GM18520 (cell line): ENCODE data around the gene NDUFB2.
"Not testable (repeated sequence)": the region's sequence is repeated elsewhere in the genome, so short reads cannot be mapped to it uniquely, and the experiment has no call there.

Source experiments
- ATAC-seq: cut with Tn5 transposase; IDR thresholded peaks from one replicate; pipeline ENCODE4 v1.9.1; 2021; ENCODE audit not compliant: unreplicated experiment

Gene NDUFB2

GRCh38 chr7:140672382-140673062, 24.0 kb upstream of the NDUFB2 start, which contains the start of gene ADCK2:
ADCK2 (plus strand) TSS chr7:140672945; CDS start chr7:140673331, 386 bp downstream.
- peak; percentile 31 for ATAC-seq

- peak; percentile 34 for ATAC-seq
Observed at GRCh38 chr7:140673063-140673773, 23.3 kb upstream of the NDUFB2 start.

DNA sequence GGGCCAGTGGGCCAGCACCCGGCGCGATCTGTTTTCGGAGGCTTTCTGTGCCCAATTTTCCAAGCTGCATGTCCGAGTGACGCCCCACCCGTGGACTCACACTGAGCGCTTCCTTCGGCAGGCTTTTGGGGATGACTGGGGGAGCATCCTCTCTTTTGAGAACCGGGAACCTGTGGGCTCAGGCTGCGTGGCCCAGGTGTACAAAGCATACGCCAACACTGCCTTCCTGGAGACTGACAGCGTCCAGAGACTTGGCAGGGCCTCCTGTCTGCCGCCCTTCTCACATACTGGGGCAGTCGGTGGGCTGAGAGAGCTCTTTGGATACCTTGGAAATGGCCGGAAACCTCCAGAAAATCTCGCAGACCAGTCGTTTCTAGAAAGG, 22.7 kb upstream of the NDUFB2 start:
- no peak for ATAC-seq

DNA sequence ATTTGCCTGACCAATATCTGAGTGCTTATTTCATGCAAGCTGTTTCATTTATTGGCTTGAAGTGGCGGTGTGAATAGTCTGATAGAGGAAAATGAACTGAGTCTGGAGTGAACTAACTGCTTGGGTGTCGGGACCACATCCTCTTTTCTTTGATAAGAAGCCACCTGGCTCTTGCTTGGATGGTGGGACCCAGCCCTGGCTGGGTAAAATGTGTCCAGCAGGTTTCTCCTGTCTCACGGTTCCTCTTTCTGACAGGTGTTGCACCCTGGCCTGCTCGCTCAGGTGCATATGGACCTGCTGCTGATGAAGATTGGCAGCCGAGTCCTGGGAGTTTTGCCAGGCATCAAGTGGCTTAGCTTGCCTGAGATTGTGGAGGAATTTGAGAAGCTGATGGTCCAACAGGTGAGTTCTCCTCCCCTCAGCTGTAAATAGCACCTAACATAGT, 22.1 kb upstream of the NDUFB2 start:
- no peak for ATAC-seq

DNA sequence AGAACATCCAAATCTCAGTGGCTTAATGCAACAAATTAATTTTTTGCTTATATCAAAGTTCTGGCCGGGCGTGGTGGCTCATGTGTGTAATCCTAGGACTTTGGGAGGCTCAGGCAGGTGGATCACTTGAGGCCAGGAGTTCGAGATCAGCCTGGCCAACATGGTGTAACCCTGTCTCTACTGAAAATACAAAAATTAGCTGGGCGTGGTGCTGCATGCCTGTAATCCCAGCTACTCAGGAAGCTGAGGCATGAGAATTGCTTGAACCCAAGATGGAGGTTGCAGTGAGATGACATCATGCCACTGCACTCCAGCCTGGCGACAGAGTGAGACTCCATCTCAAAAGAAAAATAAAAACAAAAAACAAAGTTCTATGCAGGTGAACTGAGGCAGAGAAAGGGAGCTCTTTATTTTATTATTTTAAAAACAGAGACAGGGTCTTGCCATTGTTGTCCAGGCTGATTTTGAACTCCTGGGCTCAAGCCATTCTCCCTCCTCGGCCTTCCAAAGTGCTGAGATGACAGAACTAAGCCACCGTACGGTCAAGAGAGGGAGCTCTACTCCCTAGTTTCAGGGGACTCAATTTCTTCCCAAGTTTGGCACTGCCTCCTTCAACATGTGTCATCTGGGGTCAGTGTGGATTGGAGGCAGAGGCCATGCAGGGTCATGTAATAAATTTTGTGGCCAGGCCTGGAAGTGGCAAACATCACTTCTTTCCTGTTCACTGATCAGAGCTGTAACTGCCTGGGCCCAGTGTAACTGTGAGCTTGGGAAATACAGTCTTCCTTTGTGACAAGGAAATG, 21.4 kb upstream of the NDUFB2 start:
- no peak for ATAC-seq

GRCh38 chr7:140675726-140676125, 20.8 kb upstream of the NDUFB2 start:
- ATAC-seq: no peak

DNA sequence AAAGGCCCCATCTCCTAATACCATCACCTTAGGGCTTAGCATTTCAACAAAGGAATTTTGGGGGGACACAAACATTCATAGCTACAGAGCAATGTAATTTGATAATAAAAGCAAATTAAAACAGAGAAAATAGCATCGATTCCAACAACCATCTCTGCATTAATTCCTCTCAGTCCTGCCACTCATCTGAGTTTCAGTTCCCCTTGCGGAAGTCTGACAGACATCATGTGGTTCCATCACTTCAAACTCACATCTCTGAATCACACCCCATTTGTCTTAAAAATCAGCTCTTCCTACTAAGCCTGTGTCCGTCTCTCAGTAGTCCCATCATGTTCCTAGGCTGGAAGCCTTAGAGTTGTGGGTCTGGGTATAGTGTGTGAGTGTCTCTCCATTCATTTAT, 20.2 kb upstream of the NDUFB2 start:
- peak; percentile 56 for ATAC-seq

DNA sequence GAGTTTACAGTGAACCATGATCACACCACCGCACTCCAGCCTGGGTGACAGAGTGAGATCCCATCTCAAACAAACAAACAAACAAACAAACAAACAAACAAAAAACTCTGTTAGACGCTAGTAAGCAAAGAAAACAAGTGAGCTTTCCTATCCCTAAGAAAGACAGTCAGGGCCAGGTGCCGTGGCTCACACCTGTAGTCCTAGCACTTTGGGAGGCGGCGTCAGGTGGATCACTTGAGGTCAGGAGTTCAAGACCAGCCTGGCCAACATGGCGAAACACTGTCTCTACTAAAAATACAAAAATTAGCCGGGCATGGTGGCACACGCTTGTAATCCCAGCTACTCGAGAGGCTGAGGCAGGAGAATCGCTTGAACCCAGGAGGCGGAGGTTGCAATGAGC, 19.6 kb upstream of the NDUFB2 start:
- ATAC-seq: not testable (repeated sequence)

- ATAC-seq: no peak
Observed at GRCh38 chr7:140677496-140677895, 19.0 kb upstream of the NDUFB2 start.

DNA sequence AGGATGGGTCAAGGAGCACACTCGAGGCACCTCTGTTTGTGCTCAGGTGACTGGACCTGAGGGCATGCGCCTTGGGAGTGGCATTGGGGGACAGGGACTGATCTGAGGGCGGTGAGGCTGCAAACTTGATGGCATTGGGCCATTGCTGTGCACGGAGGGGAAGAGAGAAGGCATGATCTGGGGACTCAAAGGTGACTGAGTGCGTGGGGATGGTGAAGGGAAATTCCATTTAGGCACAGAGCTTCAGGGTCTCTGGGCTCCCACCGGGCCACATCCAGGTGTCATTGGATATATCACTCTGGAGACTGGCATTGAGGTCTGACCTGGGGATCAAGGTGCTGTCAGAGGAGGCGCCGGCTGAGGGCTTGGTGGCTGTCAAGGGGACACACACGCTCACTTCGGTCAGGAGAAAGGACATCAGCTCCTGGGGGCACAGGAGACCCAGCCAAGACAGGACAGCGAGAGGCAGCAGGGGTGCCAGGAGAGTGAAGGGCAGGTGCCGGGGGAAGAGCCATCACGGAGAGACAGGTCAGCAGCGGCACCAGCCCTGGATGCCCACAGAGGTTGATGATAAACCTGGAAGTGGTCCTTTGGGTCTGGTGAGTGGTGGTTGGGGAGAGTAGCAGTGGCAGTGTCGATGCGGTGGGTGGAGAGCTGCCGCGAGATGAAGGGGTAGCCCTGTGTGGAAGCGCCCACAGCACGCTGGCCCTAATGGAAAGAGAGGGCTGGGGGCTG, 18.3 kb upstream of the NDUFB2 start:
- no peak for ATAC-seq

DNA sequence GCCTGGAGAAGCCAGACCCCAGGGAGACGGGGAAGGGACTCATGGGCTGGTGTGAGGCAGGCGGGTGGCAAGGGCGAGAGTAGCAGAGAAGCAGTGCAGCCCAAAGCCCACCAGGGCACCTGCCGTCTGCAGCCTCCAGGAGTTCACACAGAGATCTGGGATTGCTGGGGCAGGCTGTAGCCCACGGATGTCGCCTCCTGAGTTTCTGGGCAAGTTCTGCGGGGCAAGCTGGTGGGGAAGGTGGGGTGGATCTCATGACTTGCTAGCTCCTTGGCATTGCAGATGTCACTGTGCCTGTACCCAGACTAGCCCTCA, 17.7 kb upstream of the NDUFB2 start:
- ATAC-seq: no peak

DNA sequence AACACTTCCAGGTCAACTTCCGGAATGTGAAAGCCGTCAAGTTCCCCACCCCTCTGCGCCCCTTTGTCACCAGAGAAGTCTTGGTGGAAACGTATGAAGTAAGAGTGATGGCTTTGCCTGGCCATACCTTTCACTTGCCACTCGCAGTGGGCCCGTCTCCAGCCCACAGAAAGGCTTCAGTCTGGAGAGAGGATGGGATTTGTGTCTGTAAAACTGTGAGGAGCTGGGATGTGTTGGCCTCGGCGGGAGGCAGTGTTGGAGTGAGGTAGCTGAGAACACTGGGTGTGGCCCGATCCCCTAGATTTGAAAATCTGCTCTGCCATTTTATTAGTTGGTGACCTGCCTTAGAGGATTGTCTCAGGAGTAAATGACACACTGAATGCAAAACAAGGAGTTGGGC, 17.3 kb upstream of the NDUFB2 start:
- no peak for ATAC-seq

- no peak for ATAC-seq
Observed at GRCh38 chr7:140680886-140681285, 15.6 kb upstream of the NDUFB2 start.

- ATAC-seq: no peak
Observed at GRCh38 chr7:140681766-140682165, 14.7 kb upstream of the NDUFB2 start.

GRCh38 chr7:140683657-140684056, 12.9 kb upstream of the NDUFB2 start:
- no peak for ATAC-seq

DNA sequence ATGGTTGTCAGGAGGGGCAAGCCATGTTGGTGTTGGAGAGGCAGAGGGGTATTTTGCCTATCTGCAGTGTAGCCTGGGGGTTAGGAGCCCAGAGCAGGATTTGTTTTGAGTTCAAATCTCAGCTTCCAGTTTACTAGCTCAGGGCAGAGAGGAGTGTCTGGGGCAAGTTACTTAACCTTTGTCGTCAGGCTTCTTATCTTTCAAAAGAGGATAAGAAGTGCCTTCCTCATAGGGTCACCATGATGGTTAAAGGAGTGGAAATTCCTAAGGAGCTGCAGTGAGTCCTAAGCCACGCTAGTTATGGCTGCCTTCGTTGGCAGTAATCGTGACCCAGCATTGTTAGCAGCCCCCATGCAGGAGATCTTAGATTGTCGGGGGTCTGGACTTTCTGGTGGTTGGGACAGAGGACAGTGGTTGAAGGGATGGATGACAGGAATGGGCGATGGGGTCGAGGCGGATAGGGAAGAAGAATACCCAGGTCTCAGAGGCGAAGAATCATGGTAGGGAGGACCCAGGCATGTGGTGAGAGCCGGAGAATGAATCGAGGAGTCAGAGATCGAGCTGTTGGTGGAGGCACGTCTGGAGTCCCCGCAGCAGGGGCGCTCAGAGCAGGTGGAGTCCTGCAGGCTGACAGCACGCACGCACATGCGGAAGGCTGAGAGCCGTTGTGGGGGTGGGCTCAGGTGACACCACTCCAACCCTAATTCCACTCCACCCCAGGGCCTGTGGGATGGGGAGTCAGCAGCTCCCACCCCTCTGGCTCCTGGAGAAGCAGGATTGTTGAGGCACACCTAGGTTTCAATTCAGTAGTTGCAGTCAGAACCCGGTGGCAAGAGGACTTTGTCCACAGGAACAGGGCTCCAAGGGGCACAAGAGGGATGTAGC, 12.2 kb upstream of the NDUFB2 start:
- ATAC-seq: no peak

DNA sequence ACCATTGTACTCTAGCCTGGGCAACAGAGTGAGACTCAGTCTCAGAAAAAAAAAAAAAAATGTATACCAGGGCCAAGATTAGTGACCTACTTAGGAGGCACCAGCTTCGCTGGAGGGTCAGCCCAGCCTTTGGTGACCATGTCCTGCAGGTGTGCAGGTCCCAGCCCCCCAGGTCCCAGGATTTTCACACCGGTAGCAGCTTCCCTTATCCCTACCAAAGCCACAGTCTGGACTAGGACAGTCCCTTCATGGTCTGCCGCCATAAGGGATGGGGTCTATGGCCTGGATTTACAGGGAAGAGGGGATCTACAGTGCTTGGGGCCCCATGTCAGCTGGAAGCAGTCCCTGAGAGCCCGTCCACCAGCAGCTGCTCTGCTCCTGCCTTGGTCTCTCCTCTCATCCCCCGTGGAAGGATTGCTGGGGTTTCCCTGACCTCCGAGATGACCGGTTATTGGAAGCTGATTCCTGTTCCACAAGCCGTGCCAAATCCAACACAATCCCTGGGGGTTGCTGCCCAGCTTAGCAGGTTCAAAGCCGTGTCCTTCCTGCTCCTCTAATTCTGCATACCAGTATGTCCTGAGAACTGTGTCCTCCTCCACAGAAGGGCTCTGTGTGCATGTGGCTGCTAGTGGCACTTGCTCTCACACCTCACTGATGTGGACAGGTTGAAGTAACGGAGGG, 11.0 kb upstream of the NDUFB2 start:
- no peak for ATAC-seq

GRCh38 chr7:140686921-140687320, 9.6 kb upstream of the NDUFB2 start:
- ATAC-seq: no peak

DNA sequence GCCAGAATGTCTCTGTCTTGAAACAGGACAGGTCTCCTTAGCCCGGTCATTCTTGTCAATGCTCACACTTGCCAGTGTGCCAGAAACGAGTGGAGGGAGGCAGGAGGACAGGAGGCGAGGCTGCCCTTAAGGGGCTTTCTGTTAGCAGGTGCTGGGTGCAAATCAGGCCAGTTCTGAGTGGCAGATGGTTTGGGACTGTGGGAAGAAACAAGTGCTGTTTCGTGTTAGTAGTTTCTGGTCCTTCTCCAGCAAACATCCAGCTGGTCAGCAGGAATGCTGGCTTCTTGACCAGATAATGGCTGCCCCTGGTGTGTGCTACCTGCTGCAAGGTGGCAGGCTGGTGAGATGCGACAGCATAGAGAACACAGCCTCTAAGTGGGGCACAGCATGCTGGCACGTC, 8.2 kb upstream of the NDUFB2 start:
- ATAC-seq: no peak
